ENCODE data around the gene FRMD4A.

DNA sequence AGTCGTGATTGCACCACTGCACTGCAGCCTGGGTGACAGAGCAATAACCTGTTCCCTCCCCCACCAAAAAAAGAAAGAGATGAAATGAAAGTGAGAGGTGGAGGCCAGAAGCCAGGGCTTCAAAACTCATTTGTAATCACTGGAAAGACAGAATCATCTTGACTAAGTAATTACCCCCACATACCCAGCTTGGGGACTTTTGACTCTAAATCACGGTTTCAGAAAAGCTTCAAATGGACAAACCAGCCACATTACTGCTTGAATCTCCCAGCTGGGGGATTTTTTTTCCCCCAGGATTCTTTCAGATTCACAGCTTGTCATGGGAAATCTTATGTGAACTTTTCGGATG, 361.0 kb downstream of the FRMD4A start:
- TF ChIP-seq, protein P1, sequence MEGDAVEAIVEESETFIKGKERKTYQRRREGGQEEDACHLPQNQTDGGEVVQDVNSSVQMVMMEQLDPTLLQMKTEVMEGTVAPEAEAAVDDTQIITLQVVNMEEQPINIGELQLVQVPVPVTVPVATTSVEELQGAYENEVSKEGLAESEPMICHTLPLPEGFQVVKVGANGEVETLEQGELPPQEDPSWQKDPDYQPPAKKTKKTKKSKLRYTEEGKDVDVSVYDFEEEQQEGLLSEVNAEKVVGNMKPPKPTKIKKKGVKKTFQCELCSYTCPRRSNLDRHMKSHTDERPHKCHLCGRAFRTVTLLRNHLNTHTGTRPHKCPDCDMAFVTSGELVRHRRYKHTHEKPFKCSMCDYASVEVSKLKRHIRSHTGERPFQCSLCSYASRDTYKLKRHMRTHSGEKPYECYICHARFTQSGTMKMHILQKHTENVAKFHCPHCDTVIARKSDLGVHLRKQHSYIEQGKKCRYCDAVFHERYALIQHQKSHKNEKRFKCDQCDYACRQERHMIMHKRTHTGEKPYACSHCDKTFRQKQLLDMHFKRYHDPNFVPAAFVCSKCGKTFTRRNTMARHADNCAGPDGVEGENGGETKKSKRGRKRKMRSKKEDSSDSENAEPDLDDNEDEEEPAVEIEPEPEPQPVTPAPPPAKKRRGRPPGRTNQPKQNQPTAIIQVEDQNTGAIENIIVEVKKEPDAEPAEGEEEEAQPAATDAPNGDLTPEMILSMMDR (IDR thresholded peaks at IDR 0.05; ENCODE audit: low read length): no peak
- TF ChIP-seq EZH2 (optimal IDR thresholded peaks at IDR 0.05; ENCODE audit: low read depth, low read length): no peak
- TF ChIP-seq EZH2phosphoT487 (IDR thresholded peaks at IDR 0.05; ENCODE audit: low read length): no peak

All from MM.1S (cell line).